ENCODE measurements around the gene LBX1. TPM values are rescaled to one million over a fixed set of nuclear protein-coding genes. Genes with fewer than 3 reads are reported as not detected.

LBX1 gene
- not detected for total RNA-seq

DNA sequence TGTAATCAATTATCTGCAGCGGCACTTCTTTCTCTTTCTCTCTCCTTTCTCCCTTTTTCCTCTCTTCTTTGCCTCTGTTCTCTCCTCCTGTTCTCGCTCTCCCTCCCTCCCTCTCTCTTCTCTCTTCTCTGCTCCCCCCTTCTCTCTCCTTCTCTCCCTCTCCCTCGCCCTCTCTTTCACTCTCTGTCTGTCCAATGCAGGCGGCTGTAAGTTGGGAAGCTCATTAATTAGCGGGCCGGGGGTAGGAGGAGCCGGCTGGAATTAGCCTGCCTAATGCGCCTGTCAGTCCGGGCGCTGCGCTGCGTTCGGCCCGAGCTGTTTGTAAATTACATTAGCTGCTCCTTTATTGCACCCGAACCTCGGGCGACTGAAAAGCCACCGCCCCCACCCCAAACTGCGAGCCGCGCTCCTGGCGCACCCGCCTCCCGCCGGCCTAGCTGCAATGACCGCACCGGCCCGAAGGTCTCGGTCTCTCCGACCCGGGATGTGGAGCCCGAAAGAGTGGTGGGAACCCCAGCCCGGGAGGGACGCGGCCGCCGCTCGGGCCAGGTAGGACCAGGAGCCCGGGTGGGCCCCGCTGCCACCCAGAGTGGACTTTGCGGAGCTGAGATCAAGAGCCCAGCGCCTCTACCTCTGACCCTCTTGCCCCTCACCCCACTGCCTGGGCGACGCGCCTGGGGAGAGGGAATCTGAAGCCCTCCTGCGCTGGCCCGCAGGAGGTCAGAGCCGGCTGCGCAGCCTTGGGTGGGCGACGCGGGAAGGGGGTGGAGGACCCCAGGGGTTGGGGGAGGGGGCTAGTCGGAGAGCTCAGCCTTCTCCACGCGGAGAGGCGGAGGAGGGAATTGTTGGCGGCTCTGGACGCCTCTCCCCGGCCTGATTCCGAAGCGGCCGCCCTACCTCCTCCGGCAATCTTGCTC is at the start of gene LBX1:
Gene LBX1 (minus strand): TSS at position 198 of the 917 bp plus-strand sequence. CDS start 648 bp downstream, outside the sequence.
- no peak for DNase-seq

- DNase-seq = no peak
Measured at GRCh38 chr10:101273741-101274140, 44.5 kb upstream of the LBX1 start.

DNA sequence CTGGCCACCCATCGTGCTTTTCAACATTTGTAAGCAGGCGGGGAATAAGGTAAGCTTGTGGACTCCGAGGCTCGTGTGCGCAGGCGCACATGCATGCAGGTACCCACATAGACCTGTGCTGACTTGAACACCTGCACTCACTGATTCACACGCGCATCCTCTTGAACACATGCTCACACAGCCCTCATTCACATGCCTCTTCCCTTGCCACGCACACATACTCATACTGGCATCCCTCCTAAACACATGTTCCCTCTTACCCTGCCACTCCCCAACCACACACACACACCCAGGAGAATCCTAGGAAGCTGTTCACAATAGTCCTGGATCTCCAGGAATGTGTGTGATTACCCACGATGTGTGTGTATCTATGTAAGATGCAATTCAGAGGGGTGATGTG is 44.1 kb upstream of the LBX1 start:
- DNase-seq = no peak

GRCh38 chr10:101272229-101272868 is 43.1 kb upstream of the LBX1 start:
- peak; percentile 46 for DNase-seq

DNA sequence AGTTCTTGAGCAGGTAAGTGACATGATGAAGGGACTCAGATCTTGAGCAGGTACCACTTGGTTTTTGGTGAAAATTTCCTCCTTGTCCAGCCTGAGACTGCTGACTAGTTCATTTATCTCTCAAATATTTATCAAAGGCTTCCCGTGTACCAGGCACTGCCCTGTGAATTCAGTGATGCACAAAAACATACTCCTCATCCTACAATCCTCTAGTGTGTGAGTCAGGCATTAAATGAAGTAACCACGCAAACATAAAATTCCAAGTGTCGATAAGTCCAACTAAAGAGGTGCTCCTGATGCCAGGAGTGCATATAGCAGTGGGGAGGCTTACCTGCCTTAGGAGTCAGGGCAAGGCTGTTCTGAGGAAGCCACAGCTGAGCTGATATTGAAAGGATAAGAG is 41.5 kb upstream of the LBX1 start:
- no peak for DNase-seq

- DNase-seq = no peak
Measured at GRCh38 chr10:101267776-101268175, 38.5 kb upstream of the LBX1 start.

DNA sequence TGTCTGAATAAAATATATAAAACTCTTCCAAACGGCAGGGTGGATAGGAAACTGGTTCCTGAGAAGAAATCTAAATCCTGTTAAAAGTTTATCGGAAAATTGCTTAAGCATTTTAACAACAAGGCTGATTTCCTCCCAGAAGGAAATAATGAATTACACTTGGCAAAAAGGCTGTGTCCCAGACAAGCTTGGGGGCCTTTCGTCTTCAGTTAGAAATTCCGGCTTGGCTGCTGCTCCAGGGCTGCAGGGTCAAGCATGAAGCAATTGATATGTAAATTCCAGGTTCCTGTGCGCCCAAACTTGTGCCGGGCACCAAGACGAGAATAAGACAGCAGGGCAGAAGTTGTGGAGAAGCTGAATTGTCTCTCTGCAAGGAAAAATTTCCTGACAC is 38.0 kb upstream of the LBX1 start:
- DNase-seq = no peak

- no peak for DNase-seq
Measured at GRCh38 chr10:101266381-101267289, 37.4 kb upstream of the LBX1 start.

DNA sequence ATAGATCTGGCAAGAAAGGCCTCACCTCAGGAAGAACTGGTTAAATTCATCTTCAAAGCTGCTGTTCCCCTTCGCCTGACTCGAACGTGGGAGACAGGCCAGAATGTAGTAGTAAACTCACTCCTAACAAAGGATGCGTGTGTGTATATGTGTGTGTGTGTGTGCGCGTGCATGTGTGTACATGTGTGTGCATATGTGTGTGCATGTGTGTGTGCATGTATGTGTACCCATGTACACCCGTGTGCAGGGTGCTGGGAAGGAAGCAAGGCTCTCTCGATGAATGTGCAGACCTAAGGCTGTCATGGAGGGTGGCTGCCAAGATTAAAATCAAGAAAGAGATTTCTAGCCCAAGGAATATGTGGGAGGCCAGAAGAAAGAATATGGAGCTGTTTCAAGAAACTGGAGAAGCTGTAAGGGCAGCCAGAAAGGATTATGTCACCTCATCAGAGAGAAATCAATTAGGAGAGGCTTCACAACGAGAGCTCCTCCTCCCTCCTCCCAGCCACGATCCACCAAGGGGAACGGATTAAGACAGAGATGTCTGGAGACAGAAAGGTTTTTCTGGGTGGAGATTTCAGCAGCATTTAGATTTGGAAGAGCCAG is 34.0 kb upstream of the LBX1 start:
- DNase-seq = no peak

DNA sequence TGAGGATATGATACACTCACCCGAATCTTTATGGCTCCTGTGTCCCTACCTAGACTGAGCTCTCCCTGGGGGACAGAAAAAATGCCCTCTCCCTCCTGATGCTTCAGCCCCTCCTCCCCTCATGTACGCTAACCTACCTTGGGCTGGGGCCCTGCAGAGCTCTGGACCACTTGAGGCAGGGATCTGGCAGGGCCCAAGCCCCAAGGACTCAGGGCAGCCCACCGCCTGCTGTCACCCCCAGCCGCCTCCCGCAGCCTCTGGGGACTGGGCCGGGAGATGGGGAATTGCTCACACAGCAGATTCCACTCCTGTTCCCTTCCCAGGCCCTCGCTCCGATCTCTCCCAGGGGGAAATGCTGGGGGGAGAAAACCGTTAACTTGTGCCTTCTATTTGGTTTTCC is 32.9 kb upstream of the LBX1 start:
- no peak for DNase-seq

- DNase-seq = no peak
Measured at GRCh38 chr10:101261702-101262101, 32.4 kb upstream of the LBX1 start.

DNA sequence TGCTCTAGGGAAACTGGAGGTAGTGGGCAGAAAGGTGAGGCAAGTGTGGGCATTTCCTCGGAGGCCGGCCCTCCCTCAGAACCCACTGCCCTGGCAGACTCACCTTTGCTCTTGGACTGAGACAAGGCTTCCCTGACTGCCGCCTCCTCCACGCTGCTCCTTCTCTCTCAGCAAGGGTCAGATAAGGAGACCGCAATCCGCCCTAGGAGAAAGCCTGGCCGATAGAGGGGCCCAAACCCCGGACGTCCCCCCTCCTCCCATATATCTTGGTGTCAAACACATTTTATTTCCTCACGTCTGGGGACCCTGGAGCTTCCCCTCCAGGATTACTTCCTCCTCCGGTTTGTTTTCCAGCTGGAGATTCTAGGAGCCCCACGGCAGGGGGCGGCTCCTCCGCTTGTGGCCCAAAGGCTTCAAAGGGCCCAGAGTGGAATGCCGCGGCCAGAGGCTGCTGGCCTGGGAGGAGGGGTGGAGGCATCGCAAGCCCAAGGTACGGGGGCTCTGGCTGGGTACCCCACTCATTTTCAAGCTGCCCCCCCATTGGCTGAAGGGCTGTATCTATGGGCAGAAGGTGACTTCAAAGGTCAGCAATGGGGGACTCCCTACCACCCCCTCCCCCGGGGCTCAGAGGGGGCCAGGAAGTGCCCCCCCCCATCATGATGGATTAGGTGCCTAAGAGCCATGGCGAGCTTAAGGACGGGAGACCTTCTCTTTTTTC is 31.7 kb upstream of the LBX1 start:
- no peak for DNase-seq

GRCh38 chr10:101258179-101258885 is 29.1 kb upstream of the LBX1 start:
- DNase-seq = no peak

- no peak for DNase-seq
Measured at GRCh38 chr10:101257491-101257890, 28.2 kb upstream of the LBX1 start.

- no peak for DNase-seq
Measured at GRCh38 chr10:101257084-101257483, 27.8 kb upstream of the LBX1 start.

- DNase-seq = no peak
Measured at GRCh38 chr10:101256387-101256786, 27.1 kb upstream of the LBX1 start.

GRCh38 chr10:101250136-101250535 is 20.9 kb upstream of the LBX1 start:
- DNase-seq = no peak

- no peak for DNase-seq
Measured at GRCh38 chr10:101249171-101249581, 19.9 kb upstream of the LBX1 start.

DNA sequence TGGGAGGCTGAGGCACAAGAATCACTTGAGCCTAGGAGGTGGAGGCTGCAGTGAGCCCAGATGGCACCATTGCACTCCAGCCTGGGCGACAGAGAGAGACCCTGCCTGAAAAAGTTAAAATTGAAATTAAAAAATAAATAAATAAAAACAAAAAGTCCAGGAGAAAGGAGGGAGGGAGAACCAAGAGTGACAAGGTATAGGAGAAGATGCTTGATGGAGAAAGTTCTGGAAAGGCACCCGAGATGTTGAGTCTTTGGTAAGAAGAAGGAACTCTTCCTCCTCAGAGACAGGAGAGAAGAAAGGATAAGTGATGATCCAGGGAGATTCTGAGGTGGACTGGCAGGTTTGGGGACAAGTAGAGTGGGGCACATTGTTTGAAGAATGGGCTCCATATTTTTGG is 17.4 kb upstream of the LBX1 start:
- no peak for DNase-seq

DNA sequence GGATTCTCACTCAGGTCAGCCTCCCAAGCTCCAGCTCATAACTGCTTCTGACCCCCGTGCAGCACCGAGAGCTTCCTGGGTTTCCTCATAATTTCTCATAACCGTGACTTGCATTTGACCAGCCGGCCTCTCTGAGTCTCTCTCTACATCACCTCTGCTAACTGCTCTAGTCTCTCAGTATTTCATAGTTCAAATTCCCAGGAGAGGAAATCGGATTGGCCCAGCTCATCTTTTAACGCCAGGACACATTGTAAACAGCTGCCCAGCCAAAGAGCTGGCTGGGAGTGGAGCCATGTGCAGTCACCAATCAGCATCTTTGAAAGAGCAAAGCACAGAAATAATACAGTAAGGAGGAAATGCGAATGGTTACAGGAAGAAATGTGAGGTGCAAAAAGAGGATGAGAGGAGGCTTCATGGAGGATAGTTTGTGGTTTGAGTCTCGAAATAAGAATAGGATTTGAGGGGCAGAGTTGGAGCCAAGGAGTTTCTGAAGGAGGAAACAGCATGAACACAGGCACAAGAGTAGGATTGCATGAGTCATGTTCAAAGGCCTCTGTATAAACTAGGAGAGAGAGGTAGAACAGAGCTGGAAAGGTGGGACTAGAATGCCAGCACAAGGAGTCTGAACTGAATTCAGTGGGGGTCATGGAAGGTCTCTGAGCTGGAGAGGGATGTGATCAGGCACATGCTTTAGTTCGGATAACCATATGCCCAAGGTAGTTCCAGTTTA is 15.2 kb upstream of the LBX1 start:
- no peak for DNase-seq

Data from effector CD4-positive, alpha-beta T cell (primary cell).